SU-DHL-6 (cell line): ENCODE data around the gene HDAC7.
A peak's percentile ranks its signal among the peaks of the same experiment; 100 is the strongest.

Source experiments
- H2AFZ ChIP-seq: fragments of 200-600 bp; sonication (generic); 2 replicates; pipeline ENCODE4 v1.6.1; 2014; ENCODE audit warnings: low read depth, mild to moderate bottlenecking, moderate library complexity, mixed read lengths, antibody characterized with exemption, low read length; ENCODE audit not compliant: severe bottlenecking
- H3F3A ChIP-seq: fragments of 200-600 bp; shearing (Covaris generic); 2 replicates; pipeline ENCODE4 v1.6.0; 2016; ENCODE audit warnings: antibody characterized with exemption, mild to moderate bottlenecking; ENCODE audit not compliant: insufficient read depth
- H3K27ac ChIP-seq: fragments of 200-600 bp; sonication (generic); 2 replicates; pipeline ENCODE4 v1.5.1; 2016; ENCODE audit warnings: low read depth, mild to moderate bottlenecking, low read length, moderate library complexity, mixed read lengths
- H3K27me3 ChIP-seq: fragments of 200-600 bp; sonication (generic), shearing (Covaris generic); 2 replicates; pipeline ENCODE4 v1.6.0; 2014; ENCODE audit warnings: mild to moderate bottlenecking, low read length
- H3K36me3 ChIP-seq: fragments of 200-600 bp; sonication (generic); 2 replicates; pipeline ENCODE4 v1.6.1; 2014; ENCODE audit warnings: mild to moderate bottlenecking, low read length, mixed read lengths
- H3K4me2 ChIP-seq: fragments of 300-600, 200-600 bp; shearing (Covaris generic), sonication (generic); 2 replicates; pipeline ENCODE4 v1.6.0; 2014; ENCODE audit warnings: low read length, low read depth, mild to moderate bottlenecking; ENCODE audit not compliant: poor library complexity, severe bottlenecking
- H3K4me3 ChIP-seq: fragments of 200-600 bp; sonication (generic); 2 replicates; pipeline ENCODE4 v1.5.1; 2014; ENCODE audit warnings: antibody characterized with exemption, low read length, mild to moderate bottlenecking, mixed read lengths; ENCODE audit not compliant: insufficient read depth, poor library complexity, severe bottlenecking
- H3K79me2 ChIP-seq: fragments of 200-600 bp; sonication (generic); 2 replicates; pipeline ENCODE4 v1.6.1; 2014; ENCODE audit warnings: mild to moderate bottlenecking, low read length, moderate library complexity; ENCODE audit not compliant: insufficient read depth
- H3K9ac ChIP-seq: fragments of 200-600 bp; sonication (generic); 2 replicates; pipeline ENCODE4 v1.7.0; 2014; ENCODE audit warnings: mild to moderate bottlenecking, low read length
- H3K9me2 ChIP-seq: fragments of 200-600 bp; sonication (generic); replicated peaks from 2 replicates; pipeline ENCODE4 v1.6.1; 2014; ENCODE audit warnings: low read length; ENCODE audit not compliant: insufficient read depth
- H3K9me3 ChIP-seq: fragments of 200-600 bp; sonication (generic); 2 replicates; pipeline ENCODE4 v1.6.1; 2014; ENCODE audit warnings: low read length, mixed read lengths; ENCODE audit not compliant: insufficient read depth
- H4K20me1 ChIP-seq: fragments of 200-600 bp; sonication (generic); 2 replicates; pipeline ENCODE4 v1.6.1; 2014; ENCODE audit warnings: low read depth, mild to moderate bottlenecking, antibody characterized with exemption, low read length, moderate library complexity, mixed read lengths
- CTCF ChIP-seq: fragments of 200-600 bp; sonication (generic); IDR thresholded peaks from one replicate; pipeline ENCODE4 v1.5.1; 2017; ENCODE audit warnings: antibody characterized with exemption, mild to moderate bottlenecking, low read length, moderate library complexity; ENCODE audit not compliant: insufficient read depth, poor library complexity, severe bottlenecking
- EZH2phosphoT487 ChIP-seq: fragments of 200-600 bp; sonication (generic), shearing (Covaris generic); conservative IDR thresholded peaks from 2 replicates; pipeline ENCODE4 v1.6.1; 2018; ENCODE audit warnings: mild to moderate bottlenecking, antibody characterized with exemption, low read length, moderate library complexity, mixed read lengths

The HDAC7 gene

GRCh38 chr12:47762850-47763465, 56.7 kb downstream of the HDAC7 start:
- Histone ChIP-seq H3K4me3 (no peak overlapping the region), H3K27ac (no peak overlapping the region), H2AFZ (no peak overlapping the region), H3F3A (no peaks in the 10 kb centered on the region), H3K9me2 (no peaks in the 10 kb centered on the region), H3K4me2 (no peak overlapping the region), H3K9me3 (no peaks in the 10 kb centered on the region), H3K9ac (no peak overlapping the region), H3K79me2 (no peaks in the 10 kb centered on the region), H3K27me3 (no peaks in the 10 kb centered on the region), H4K20me1 (no peaks in the 10 kb centered on the region), H3K36me3 (no peaks in the 10 kb centered on the region)
- TF ChIP-seq CTCF (no peak), EZH2phosphoT487 (no peak)

GRCh38 chr12:47758834-47759690, 60.6 kb downstream of the HDAC7 start, which contains the start of gene RAPGEF3:
TSS of gene RAPGEF3 (minus strand) at chr12:47758880. CDS start at chr12:47758556, 324 bp downstream.
- no peaks in the 10 kb centered on the region for H3K36me3 ChIP-seq
- H3K9me2 ChIP-seq = no peaks in the 10 kb centered on the region
- no peaks in the 10 kb centered on the region for H3K27me3 ChIP-seq
- no peaks in the 10 kb centered on the region for H3F3A ChIP-seq
- H3K9ac ChIP-seq = peak within 1 kb of the TSS; percentile 34; the same call in 1 of the 2 replicates
- peak within 1 kb of the TSS; percentile 47 for H3K4me3 ChIP-seq
- peak within 1 kb of the TSS; percentile 71 for H2AFZ ChIP-seq
- no peaks in the 10 kb centered on the region for H3K79me2 ChIP-seq
- TF ChIP-seq CTCF (peak; percentile 49), EZH2phosphoT487 (no peak)
- H3K4me2 ChIP-seq = peak within 1 kb of the TSS; percentile 66
- H3K9me3 ChIP-seq = no peaks in the 10 kb centered on the region
- H4K20me1 ChIP-seq = no peaks in the 10 kb centered on the region
- no peak within 1 kb of the TSS for H3K27ac ChIP-seq

GRCh38 chr12:47758584-47758833, 61.2 kb downstream of the HDAC7 start:
- TF ChIP-seq CTCF (no peak), EZH2phosphoT487 (no peak)
- no peaks in the 10 kb centered on the region for H3K79me2 ChIP-seq
- H3K9me2 ChIP-seq = no peaks in the 10 kb centered on the region
- no peaks in the 10 kb centered on the region for H3K36me3 ChIP-seq
- H3F3A ChIP-seq = no peaks in the 10 kb centered on the region
- H3K9ac ChIP-seq = no peak overlapping the region
- no peak overlapping the region for H2AFZ ChIP-seq
- H3K4me3 ChIP-seq = peak overlapping the region; percentile 47
- no peaks in the 10 kb centered on the region for H4K20me1 ChIP-seq
- H3K9me3 ChIP-seq = no peaks in the 10 kb centered on the region
- H3K27ac ChIP-seq = no peak overlapping the region
- no peaks in the 10 kb centered on the region for H3K27me3 ChIP-seq
- peak overlapping the region; percentile 66 for H3K4me2 ChIP-seq
